Measurements from ENCODE around the gene OXNAD1. TPM values are rescaled to one million over a fixed set of nuclear protein-coding genes. Genes with fewer than 3 reads are reported as not detected.

OXNAD1 gene
- total RNA-seq, 1 experiment from 2014 or later, result 6.6 TPM

- TF ChIP-seq POLR2AphosphoS5 (IDR thresholded peaks at IDR 0.05; ENCODE audit: low read depth, low read length), result no peak
- no peak for TF ChIP-seq SIN3A (IDR thresholded peaks at IDR 0.05; ENCODE audit: borderline replicate concordance, insufficient read depth, low read depth, low read length)
- TF ChIP-seq, protein P1, sequence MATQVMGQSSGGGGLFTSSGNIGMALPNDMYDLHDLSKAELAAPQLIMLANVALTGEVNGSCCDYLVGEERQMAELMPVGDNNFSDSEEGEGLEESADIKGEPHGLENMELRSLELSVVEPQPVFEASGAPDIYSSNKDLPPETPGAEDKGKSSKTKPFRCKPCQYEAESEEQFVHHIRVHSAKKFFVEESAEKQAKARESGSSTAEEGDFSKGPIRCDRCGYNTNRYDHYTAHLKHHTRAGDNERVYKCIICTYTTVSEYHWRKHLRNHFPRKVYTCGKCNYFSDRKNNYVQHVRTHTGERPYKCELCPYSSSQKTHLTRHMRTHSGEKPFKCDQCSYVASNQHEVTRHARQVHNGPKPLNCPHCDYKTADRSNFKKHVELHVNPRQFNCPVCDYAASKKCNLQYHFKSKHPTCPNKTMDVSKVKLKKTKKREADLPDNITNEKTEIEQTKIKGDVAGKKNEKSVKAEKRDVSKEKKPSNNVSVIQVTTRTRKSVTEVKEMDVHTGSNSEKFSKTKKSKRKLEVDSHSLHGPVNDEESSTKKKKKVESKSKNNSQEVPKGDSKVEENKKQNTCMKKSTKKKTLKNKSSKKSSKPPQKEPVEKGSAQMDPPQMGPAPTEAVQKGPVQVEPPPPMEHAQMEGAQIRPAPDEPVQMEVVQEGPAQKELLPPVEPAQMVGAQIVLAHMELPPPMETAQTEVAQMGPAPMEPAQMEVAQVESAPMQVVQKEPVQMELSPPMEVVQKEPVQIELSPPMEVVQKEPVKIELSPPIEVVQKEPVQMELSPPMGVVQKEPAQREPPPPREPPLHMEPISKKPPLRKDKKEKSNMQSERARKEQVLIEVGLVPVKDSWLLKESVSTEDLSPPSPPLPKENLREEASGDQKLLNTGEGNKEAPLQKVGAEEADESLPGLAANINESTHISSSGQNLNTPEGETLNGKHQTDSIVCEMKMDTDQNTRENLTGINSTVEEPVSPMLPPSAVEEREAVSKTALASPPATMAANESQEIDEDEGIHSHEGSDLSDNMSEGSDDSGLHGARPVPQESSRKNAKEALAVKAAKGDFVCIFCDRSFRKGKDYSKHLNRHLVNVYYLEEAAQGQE (IDR thresholded peaks at IDR 0.05; ENCODE audit: insufficient read depth in 1 of 2, low read depth in 2 of 2, low read length in 1 of 2), result no peak
- no peak for TF ChIP-seq CTCF (IDR thresholded peaks at IDR 0.05)
- TF ChIP-seq TCF7L2 (IDR thresholded peaks at IDR 0.05; ENCODE audit: low read depth, low read length), result no peak
- no peaks in the 10 kb centered on the region for H3K36me3 ChIP-seq (ENCODE audit: control insufficient read depth, insufficient read depth, low read length)
- H3K4me3 ChIP-seq (ENCODE audit: low read depth in 2 of 2, low read length in 2 of 2), result no peak overlapping the region
- intact Hi-C loops (cut with micrococcal nuclease; ENCODE audit: unreplicated experiment) (no loop called here), in situ Hi-C loops (cut with HindIII; ENCODE audit: low pct_unique_long_range_greater_than_20kb, low sequenced_read_pairs) (no loop called here)
- no peaks in the 10 kb centered on the region for H3K27me3 ChIP-seq (ENCODE audit: control insufficient read depth, insufficient read depth, low read length)
- CTCF ChIA-PET, result no interaction called here
- POLR2A ChIA-PET, result no interaction called here
- ATAC-seq, result no peak
- no TSS peak for BruUV-seq (replicated peaks)
- no peaks in the 10 kb centered on the region for H3K4me1 ChIP-seq (ENCODE audit: control insufficient read depth, insufficient read depth, low read length)
- no peak for DNase-seq (ENCODE audit: low read depth, low spot score)
- no peaks in the 10 kb centered on the region for H3K9me3 ChIP-seq (ENCODE audit: control insufficient read depth, insufficient read depth, low read depth, low read length)
- H3K27ac ChIP-seq (ENCODE audit: low read length), result no peak overlapping the region
Observed at GRCh38 chr3:16316396-16316795, 51.4 kb downstream of the OXNAD1 start.

- CTCF ChIA-PET, result no interaction called here
- POLR2A ChIA-PET, result no interaction called here
- Histone ChIP-seq H3K4me3 (ENCODE audit: low read depth in 2 of 2, low read length in 2 of 2) (no peak overlapping the region), H3K27me3 (ENCODE audit: control insufficient read depth, insufficient read depth, low read length) (no peaks in the 10 kb centered on the region), H3K9me3 (ENCODE audit: control insufficient read depth, insufficient read depth, low read depth, low read length) (no peaks in the 10 kb centered on the region), H3K36me3 (ENCODE audit: control insufficient read depth, insufficient read depth, low read length) (no peaks in the 10 kb centered on the region), H3K4me1 (ENCODE audit: control insufficient read depth, insufficient read depth, low read length) (no peaks in the 10 kb centered on the region), H3K27ac (ENCODE audit: low read length) (no peak overlapping the region)
- intact Hi-C loops (cut with micrococcal nuclease; ENCODE audit: unreplicated experiment) (no loop called here), in situ Hi-C loops (cut with HindIII; ENCODE audit: low pct_unique_long_range_greater_than_20kb, low sequenced_read_pairs) (no loop called here)
- ATAC-seq, result no peak
- no TSS peak for BruUV-seq (replicated peaks)
- no peak for DNase-seq (ENCODE audit: low read depth, low spot score)
- no peak for TF ChIP-seq POLR2AphosphoS5 (IDR thresholded peaks at IDR 0.05; ENCODE audit: low read depth, low read length)
- no peak for TF ChIP-seq SIN3A (IDR thresholded peaks at IDR 0.05; ENCODE audit: borderline replicate concordance, insufficient read depth, low read depth, low read length)
- TF ChIP-seq CTCF (IDR thresholded peaks at IDR 0.05), result no peak
- TF ChIP-seq, protein P1 (IDR thresholded peaks at IDR 0.05; ENCODE audit: insufficient read depth in 1 of 2, low read depth in 2 of 2, low read length in 1 of 2), result no peak
- no peak for TF ChIP-seq TCF7L2 (IDR thresholded peaks at IDR 0.05; ENCODE audit: low read depth, low read length)
Observed at GRCh38 chr3:16316847-16317560, 52.0 kb downstream of the OXNAD1 start.
